H7 (cell line): ENCODE measurements around the gene ACBD6. TPM values are rescaled to one million over a fixed set of nuclear protein-coding genes. Genes with fewer than 3 reads are reported as not detected.

ENCODE experiments used
- DNase-seq: peaks from one replicate; pipeline ENCODE4 v3.0.0; 2012
- H3K27me3 ChIP-seq: 2 replicates; pipeline ENCODE4 v1.6.0; 2011; ENCODE audit warnings: mild to moderate bottlenecking, low read length; ENCODE audit not compliant: control insufficient read depth, insufficient read depth
- H3K36me3 ChIP-seq: replicated peaks from 2 replicates; pipeline ENCODE4 v1.5.1; 2011; ENCODE audit warnings: low read length; ENCODE audit not compliant: control insufficient read depth, insufficient read depth
- H3K4me3 ChIP-seq: 2 replicates; pipeline ENCODE4 v1.5.1; 2011; ENCODE audit warnings: low read depth, mild to moderate bottlenecking, control low read depth, low read length, moderate library complexity; ENCODE audit not compliant: insufficient read depth
- total RNA-seq: library from RNA; depleted of rRNA; stranded (reverse); fragments of >200 nt; shearing (Covaris generic); gene quantifications from 2 replicates; pipeline ENCODE4 v1.2.3, GENCODE V29; 2014

ACBD6 gene
- total RNA-seq, 1 experiment from 2014 or later = 73.2 TPM

DNA sequence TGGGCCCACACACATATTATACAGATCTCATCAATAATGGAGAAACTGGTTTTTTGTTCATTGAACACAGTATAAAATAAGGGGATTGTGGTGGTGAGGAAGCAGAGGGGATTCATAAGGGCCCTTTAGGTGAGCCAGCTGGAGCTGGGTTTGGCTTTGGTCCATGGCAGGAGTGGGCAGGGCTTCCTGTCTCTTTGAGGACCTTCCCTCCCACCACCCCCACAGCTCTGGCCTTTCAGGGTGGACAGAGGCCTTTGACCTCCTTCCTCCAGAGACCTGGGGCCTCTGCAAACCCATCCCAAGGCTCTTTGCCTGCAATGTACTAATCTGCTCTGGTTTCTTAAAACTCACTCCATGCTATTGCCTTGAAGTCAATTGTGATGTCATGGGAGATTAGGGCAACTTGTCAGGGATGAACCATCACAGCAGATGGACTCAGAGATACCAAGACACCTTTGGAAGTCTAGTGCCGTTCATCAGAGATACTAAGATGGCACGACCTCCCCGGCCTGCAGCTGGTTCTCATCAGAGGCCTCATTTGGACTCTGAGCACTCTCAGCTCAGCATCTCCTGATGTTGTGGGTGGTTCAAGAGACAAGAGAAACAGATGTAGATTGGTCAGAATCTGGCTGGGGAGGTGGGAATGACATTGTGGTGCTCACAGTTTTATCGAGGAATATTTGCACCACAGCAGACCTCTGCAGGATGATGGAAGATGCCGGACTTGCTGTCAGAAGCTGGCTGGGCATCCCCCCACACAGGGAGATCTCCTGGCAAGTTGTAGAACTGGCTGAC lies 234.4 kb downstream of the ACBD6 start:
- no peaks in the 10 kb centered on the region for H3K36me3 ChIP-seq
- H3K4me3 ChIP-seq = no peak overlapping the region
- DNase-seq = no peak
- H3K27me3 ChIP-seq = no peaks in the 10 kb centered on the region

DNA sequence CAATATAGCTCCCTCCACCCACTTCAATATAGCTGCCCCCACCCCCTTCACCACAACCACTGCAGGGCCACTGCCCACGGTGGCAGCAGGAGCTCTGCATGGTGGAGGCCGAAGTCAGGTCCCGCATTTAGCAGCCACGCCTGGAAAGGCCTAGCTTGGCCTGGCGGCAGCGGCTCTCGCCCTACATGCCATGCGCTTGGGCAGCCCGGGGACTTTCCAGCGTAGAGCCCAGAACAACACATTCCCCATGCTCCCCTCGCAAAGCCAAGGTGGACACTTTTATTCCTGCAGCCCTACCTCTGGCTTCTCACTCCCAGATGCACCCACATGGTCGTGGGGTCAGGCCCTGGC lies 235.2 kb downstream of the ACBD6 start:
- H3K27me3 ChIP-seq = no peaks in the 10 kb centered on the region
- no peaks in the 10 kb centered on the region for H3K36me3 ChIP-seq
- H3K4me3 ChIP-seq = no peak overlapping the region
- DNase-seq = no peak

DNA sequence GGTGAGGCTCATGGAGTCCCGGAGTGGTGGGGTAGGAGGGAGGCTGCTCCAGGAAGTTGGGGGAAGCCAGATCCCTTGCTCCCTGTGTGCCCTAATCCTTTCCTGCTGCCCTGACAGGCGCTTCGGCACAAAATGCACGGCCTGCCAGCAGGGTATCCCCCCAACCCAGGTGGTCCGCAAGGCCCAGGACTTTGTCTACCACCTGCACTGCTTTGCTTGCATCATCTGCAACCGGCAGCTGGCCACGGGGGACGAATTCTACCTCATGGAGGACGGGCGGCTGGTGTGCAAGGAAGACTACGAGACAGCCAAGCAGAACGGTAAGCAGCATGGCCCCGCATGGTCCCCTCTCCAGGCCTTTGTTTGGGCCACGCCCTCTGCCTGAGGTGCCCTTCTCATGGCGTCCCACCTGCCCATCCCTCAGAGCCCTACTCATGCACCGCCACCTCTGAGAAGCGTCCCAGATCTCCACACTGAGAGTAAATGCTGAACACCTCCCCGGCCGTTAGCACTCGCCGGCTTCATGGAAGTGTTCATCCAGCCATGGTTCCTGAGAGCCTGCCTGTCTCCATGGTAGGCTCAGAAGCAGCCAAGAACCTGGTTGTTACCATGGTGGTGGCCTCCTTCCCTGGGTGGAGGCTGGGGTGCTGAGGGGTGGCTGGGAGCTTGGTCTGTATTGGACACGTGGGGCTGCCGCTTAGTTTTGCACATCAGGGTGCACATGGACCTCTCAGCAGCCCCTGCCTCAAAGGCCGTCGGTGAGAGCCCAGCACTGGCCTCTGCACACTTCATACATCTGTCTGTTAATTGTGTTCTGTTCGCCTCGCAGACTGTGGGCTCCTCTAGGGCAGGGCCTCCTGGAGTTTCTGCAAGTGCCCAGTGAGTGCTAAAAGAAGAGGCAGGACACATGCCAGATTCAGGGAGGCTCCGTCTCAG lies 235.8 kb downstream of the ACBD6 start:
- Histone ChIP-seq H3K36me3 (no peaks in the 10 kb centered on the region), H3K4me3 (no peak overlapping the region), H3K27me3 (no peaks in the 10 kb centered on the region)
- DNase-seq = no peak

DNA sequence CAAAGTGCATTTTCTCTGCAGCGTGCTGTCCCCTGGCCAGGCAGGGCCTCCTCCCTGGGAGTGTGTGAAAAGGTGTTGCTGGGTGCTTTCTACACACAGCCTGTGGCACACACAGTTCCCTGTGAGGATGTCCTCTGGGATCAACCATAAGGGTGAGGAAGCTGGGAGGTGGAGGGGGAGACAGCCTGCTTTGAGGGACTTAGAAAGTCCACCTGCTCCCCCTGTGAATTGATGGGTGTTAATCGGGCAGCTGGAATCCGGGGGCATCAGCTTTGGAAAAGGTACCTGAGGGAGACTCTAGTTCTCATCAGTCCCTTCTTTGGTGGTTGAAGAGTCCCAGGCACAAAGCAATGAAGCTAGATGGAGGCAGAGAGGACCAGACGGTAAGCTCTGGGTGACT lies 236.5 kb downstream of the ACBD6 start:
- no peak for DNase-seq
- no peaks in the 10 kb centered on the region for H3K36me3 ChIP-seq
- no peaks in the 10 kb centered on the region for H3K27me3 ChIP-seq
- no peak overlapping the region for H3K4me3 ChIP-seq

DNA sequence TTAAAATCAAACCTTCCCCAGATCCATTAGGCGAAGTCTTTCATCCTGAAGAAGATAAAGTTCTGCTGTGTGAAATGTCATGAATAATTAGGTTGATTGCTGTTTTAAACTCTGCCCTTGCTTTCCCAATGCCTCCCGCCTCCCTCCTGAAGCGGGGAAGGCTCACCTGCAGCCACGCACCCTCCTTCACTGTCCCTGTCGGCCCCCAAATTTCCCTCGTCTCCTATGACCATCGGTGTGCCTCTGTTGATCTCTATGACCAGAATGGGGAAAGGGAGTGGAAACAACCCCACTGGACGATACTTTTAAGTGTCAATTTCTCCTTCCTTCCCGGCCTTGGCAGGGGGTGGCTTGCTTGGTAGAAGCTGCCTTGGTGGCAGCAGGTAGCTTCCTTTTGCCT lies 237.2 kb downstream of the ACBD6 start:
- H3K4me3 ChIP-seq = no peak overlapping the region
- DNase-seq = no peak
- no peaks in the 10 kb centered on the region for H3K36me3 ChIP-seq
- no peaks in the 10 kb centered on the region for H3K27me3 ChIP-seq

DNA sequence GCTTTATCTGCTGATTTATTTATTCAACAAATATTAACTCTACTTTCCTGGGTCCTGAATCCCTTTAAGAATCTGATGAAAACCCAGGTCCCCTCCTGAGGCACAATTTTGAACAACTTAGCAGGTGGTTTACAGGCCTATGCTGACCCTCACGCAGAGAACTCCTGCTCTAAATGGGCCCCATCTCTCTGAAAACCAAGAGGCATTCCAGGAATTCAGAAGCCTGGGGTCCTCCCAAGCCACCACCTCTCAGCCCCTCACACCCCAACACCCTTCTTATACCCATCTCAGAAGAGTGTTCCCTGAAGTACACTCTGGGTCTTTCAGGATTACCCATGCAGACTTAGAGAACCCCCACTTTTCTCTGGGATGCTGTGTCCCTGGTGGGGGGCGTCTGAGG lies 237.8 kb downstream of the ACBD6 start:
- Histone ChIP-seq H3K4me3 (no peak overlapping the region), H3K27me3 (no peaks in the 10 kb centered on the region), H3K36me3 (no peaks in the 10 kb centered on the region)
- DNase-seq = peak; percentile 59

DNA sequence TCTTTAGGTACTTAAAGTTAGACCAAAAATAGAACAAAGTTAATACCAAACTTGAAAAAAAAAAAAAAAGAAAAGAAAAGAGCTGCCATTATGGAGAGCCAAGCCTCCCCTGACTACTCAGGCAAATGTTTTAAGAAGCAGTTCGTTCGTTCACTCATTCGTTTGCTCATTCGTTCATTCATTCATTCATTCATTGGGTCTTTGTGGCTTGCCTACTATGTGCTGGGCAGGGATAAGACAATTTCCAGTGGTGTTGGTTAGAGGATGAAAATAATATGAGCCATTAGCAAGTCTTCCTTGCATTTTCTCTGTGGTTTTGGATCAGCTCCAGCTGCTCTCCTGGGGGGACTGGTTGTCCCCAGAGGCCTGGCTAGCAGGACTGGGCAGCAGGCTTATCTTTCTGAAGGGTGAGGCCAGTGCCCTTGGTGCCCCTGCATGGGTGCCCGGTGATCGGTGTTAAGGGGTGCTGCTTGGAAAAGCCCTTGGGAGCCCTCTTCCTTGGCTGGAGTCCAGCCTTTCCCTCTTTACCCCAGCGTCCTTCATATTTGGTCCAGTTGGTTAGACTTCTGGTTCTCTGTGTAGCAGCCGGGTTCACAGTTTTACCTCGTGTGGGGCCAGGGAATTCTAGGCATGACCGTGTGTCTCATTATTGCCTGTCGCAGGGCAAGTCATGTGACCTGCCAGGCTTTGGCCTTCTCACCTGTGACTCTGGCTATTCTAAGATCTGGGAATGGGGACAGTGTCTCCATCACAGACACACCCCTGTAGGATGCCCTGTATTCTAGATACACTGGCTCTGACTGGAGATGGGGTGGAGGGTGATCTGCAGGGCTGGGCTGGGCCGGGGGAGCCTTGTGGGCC lies 239.5 kb downstream of the ACBD6 start:
- peak; percentile 33 for DNase-seq
- no peaks in the 10 kb centered on the region for H3K36me3 ChIP-seq
- H3K27me3 ChIP-seq = no peaks in the 10 kb centered on the region
- H3K4me3 ChIP-seq = no peak overlapping the region

DNA sequence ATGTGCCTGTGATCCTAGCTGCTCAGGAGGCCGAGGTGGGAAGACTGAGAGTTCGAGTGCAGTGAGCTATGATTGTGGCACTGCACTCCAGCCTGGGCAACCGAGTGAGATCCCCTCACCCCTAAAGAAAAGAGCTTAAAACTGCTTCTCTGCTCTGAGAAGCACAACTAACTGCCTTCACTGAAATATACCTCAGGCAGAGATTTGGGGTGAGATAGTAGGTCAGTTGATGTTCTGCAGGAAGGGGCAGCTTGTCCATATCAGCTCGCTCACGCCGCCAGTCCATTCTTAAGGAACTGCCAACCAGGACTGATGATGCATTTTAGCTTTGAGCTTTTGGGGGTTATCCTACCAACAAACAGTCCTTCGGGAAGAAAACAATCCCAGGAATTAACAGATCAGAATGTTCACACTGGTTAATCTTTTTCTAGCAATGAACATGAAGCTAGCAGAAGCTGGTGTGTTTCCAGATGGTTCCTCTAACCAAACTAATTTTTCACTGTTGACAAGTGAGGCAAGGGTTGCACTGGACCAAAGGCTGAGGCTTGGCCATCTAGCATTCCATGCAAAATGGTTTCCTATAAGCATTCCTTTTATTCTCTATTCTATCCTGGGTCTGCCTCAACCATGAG lies 240.7 kb downstream of the ACBD6 start:
- DNase-seq = no peak
- H3K4me3 ChIP-seq = no peak overlapping the region
- no peaks in the 10 kb centered on the region for H3K27me3 ChIP-seq
- H3K36me3 ChIP-seq = no peaks in the 10 kb centered on the region

DNA sequence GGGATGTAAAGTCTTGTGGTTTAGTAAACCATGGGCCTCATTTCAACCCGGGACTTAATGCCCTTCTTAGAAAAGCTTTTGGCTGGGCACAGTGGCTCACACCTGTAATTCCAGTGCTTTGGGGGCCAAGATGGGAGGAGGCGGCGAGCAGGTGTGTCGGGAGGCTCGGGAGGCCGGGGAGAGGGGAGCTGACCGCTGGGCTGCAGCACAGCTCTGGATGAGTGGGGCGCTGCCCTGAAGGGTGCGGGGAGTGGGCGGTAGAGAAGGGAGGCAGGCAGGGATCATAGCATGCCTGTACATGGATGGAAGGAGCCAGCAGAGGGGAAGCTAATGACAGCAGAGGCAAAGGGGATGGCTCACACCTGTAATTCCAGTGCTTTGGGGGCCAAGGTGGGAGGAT lies 241.3 kb downstream of the ACBD6 start:
- H3K36me3 ChIP-seq = no peaks in the 10 kb centered on the region
- no peak overlapping the region for H3K4me3 ChIP-seq
- H3K27me3 ChIP-seq = no peaks in the 10 kb centered on the region
- DNase-seq = peak; percentile 48

DNA sequence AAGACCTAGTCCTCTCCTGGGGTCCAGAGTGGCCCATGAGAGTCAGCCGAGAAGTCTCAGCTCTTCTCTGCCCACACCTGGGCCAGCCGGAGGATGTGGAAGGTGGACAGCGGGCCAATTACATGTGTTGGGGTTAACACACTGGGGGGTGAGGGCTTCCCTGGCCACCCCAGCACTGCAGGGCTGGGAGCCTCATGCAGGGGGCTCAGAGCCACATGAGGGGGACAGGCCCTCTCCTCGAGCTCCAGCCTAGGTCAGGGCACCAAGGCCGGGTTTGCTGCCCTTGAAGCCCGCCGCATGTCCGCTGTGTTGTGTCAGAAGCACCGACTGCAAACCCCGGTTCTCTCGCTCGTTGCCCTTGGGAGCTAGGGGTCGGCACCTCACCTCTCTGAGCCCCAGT lies 241.8 kb downstream of the ACBD6 start:
- Histone ChIP-seq H3K27me3 (no peaks in the 10 kb centered on the region), H3K36me3 (no peaks in the 10 kb centered on the region), H3K4me3 (no peak overlapping the region)
- peak; percentile 49 for DNase-seq

DNA sequence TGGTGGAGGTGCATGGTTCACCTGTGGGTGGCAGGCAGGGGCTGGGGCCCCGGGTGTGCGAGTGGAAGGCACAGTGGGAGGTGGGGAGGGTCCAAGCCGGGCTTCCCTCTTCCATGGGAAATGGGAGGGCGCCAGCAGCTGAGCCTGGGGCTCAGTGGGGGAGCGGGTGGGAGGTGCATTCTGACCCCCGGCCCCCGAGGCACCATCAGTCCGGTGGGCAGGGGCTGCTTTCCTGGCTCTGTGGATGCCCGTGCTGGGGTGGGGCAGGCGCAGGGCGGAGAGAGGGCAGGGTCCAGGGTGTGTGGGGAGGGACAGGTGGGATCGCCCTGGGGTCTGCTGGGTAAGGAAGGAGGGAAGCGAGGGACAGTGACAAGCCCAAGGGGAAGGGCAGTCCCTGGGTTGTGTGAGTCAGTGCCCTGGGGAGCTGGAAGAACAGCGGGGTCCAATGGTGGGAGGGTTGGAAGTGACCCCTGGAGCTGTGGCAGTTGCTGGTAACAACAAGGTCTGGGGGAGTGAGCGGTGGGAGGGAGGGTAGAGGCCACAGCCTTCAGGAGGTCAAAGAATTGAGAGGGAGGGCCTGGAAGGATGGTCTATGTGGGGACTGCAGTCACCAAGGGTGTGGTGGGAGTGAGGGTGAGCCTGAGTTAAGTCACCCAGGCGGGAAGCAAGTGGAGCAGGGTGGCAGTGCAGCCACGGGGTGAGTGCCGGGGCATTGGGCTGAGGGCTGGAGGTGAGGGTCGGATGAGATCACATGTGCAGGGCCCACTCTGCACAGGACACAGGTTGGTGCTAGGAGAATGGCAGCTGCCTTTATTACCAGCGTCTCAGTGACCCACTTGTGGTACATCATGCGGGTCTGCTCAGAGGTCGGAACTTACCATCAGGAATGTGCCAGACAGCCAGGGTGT lies 242.7 kb downstream of the ACBD6 start:
- Histone ChIP-seq H3K4me3 (no peak overlapping the region), H3K27me3 (no peaks in the 10 kb centered on the region), H3K36me3 (no peaks in the 10 kb centered on the region)
- DNase-seq = peak; percentile 62

DNA sequence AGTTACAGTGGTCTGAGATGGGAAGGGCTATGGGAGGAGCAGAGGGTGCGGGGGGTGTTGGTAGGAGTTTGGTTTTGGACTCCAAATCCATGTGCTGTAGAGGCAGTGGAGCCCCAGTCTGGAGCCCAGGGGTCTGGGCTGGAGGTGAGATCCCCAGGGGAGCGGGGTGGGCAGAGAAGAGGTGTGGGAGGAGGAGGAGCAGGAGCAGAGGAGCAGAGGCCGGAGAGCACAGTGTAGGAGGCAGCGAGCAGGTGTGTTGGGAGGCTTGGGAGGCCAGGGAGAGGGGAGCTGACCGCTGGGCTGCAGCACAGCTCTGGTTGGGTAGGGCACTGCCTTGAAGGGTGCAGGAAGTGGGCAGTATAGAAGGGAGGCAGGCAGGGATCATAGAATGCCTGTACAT lies 243.4 kb downstream of the ACBD6 start:
- no peak overlapping the region for H3K4me3 ChIP-seq
- no peaks in the 10 kb centered on the region for H3K27me3 ChIP-seq
- DNase-seq = peak; percentile 43
- no peaks in the 10 kb centered on the region for H3K36me3 ChIP-seq

DNA sequence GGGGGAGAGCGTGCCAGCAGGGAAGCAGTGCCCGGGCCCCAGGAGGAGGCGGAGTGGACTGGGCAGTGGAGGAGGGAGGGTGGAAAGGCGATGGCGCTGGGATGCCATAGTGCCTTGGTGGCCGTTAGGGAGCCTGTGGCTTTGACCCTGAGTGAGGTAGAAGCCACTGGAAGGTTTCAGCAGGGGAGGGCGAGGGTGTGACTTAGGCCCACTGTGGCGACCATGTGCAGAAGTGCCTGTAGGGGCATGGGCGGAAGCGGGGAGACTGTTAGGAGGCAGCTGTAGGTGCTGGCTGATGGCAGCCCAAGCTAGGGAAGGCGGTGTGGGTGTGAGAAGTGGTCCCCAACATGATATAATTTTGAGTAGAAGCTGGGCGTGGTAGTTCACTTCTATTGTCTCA lies 244.1 kb downstream of the ACBD6 start:
- Histone ChIP-seq H3K4me3 (no peak overlapping the region), H3K36me3 (no peaks in the 10 kb centered on the region), H3K27me3 (no peaks in the 10 kb centered on the region)
- no peak for DNase-seq
